GM13977 (cell line): Measurements from ENCODE around the gene AKNAD1.
"Not testable (repeated sequence)": the region's sequence is repeated elsewhere in the genome, so short reads cannot be mapped to it uniquely, and the experiment has no call there.

Source experiments
- DNase-seq: peaks from one replicate; pipeline ENCODE4 v3.0.0; 2012; ENCODE audit warnings: low spot score
- in situ Hi-C: fragments of 300-500 bp; cut with MboI; formaldehyde crosslinking; loops from one replicate; pipeline ENCODE4 v1.12.0; 2022; ENCODE audit warnings: low sequenced_read_pairs, low pct_unique_long_range_greater_than_20kb, mixed read lengths, inconsistent platforms; ENCODE audit not compliant: unreplicated experiment
- TF ChIP-seq, protein P1 (sequence below): IDR thresholded peaks from 2 replicates; pipeline ENCODE4 v1.5.1; 2012; ENCODE audit warnings: mild to moderate bottlenecking, control low read depth; ENCODE audit not compliant: insufficient read depth; ENCODE audit errors: extremely low read depth, missing control alignments

AKNAD1 gene

DNA sequence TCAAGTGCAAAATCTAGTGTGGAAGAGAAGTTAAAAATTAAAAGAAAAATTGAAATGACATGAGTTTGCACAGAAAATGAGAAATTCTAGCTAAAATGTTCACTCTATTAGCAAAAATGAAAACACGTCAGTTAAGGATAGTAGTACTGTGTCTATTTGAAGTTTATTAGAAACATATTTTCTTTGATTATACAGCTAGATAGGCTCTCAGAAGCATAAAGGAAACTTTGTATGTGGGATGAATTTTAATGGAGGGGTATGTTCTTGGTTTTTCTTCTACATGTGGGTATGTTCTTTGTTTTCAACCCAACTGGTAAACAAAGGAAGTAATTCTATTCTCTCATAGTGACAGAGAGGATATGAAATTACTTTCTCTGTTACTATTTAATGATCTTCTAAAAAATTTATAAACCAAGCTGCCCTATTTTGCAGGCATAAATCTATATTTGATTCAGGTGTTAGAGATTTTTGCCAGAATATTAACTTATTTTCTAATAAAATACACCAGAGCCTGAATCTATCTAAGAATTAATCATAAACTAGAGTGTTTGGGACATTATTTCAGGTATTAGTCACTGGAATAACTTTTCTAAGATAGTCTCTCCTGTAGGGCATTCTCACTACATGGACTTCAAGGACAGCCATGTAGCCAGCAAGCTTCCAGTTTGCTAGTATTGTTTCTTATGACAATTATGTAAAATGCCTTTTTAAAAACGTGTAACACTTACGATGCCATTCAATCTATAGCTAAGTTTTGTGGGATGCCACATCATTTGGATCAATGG lies 35.7 kb upstream of the AKNAD1 start:
- no peak for DNase-seq
- in situ Hi-C loops: no loop called here
- TF ChIP-seq, protein P1, sequence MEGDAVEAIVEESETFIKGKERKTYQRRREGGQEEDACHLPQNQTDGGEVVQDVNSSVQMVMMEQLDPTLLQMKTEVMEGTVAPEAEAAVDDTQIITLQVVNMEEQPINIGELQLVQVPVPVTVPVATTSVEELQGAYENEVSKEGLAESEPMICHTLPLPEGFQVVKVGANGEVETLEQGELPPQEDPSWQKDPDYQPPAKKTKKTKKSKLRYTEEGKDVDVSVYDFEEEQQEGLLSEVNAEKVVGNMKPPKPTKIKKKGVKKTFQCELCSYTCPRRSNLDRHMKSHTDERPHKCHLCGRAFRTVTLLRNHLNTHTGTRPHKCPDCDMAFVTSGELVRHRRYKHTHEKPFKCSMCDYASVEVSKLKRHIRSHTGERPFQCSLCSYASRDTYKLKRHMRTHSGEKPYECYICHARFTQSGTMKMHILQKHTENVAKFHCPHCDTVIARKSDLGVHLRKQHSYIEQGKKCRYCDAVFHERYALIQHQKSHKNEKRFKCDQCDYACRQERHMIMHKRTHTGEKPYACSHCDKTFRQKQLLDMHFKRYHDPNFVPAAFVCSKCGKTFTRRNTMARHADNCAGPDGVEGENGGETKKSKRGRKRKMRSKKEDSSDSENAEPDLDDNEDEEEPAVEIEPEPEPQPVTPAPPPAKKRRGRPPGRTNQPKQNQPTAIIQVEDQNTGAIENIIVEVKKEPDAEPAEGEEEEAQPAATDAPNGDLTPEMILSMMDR: no peak

DNA sequence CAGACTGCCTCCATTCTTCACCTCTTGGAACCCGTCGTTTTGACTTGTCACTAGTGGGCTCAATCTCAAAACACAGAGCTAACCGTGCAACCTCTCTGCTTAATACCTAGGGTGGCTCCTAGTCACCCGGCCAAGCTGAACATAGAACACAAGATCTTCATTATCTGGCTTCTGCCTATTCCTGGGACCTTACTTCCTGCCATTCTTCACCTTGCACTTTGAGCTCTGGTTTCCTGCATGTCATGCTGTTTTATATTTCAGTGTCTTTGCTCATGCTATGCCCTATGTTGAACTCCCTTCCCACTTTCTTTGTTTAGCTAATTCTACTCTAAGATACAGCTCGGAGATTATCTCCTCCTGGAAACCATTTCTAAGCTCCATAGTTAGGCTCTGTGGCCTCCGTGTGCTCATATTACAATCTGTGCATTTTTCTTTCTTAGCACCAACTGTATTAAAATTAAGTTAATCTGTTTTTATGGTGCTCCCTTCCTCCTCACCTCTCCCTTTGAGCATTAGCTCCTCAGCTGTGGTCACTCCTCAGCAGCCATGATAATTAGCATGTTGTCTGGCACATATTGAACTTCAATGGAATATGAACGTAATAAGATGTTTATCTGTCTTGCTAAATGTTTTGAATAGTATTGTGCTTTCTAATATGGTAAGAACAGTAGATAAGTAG lies 33.0 kb upstream of the AKNAD1 start:
- TF ChIP-seq, protein P1: no peak
- no peak for DNase-seq
- in situ Hi-C loops: no loop called here

DNA sequence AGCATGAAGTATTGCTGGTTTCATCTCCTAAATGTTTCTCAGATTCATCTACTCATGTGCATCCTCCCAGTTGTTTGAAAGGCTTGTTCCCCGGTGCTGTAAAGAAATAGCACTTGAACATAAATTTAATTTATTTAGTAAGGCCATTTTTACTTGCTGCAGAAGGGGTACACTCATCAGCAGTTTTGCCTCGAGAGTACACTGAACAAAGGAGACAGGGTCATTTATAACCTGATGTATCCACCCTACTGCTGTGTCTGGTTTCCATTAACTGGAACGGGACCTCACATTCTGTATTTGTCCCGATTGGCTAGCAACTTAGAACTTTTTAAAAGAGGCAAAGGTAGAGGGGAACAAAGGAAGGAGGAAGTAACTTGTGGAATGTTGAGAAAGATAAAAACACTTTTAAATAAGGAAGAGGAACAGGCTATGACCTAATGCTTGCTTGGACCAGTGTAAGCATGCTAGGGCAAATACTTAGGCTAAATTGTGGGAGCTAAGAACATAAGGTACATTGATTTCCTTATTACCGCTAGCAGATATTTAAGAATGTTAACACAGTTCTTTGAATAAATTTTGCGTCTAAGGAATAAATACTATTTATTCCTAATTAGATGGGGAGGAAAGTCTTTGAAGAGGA lies 32.2 kb upstream of the AKNAD1 start:
- in situ Hi-C loops: not testable (repeated sequence)

DNA sequence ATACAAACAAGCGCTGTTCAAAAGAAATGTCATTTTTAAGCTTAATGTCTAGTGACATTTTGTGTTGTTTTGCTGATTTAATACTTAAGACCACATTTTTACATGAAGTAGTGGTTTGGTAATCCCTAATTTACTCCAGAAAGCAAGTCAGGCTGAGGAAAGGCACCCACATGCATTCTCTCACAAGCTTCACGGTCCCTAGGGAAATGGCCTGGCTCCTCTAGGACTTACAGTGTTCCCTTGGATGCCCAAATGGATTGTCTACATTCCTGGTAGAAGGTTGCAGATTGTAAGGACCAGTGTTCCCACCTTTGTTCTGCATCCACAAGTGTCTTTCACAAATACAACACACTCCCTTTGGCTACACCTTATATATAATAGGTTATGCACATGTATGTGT lies 29.4 kb upstream of the AKNAD1 start:
- in situ Hi-C loops: no loop called here
- no peak for DNase-seq
- TF ChIP-seq, protein P1: no peak

More for the DNA sequence above, 32.2 kb upstream of the AKNAD1 start:
- DNase-seq: not testable (repeated sequence)

DNA sequence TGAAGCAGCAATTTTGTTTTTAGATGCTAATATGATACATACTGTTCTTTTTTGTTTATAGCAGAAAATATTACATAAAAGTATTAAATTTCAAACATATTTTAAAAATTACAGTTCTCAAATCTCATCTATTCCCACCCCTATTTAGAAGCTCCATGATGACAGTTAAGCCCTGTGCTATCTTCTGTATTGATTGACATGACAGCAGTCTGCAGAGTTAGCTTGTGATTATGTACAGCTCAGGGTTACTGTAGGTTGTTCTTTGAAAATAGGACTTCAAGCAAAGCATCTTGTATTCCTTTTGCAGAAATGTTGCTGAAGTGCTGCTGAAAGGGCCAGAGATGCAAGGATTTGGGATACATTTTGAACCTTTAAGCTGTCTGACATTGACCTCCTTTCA lies 28.1 kb upstream of the AKNAD1 start:
- DNase-seq: no peak
- in situ Hi-C loops: no loop called here
- TF ChIP-seq, protein P1: no peak

DNA sequence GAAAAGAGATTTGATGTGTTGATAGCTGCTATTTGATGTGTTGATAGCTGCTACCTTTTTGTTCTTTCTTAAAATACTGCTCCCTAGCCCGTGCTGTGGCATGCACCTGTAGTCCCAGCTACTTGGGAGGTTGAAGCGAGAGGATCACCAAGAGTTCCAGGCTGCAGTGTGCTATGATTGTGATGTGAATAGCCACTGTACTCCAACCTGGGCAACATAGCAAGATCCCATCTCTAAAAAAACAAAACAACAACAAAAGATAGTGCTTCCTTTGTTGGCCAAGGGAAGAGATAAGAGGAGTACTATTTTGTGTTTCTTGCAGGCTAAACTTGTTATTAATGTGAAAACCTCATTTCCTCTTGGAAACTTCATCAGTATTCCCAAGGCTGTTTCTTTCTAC lies 25.9 kb upstream of the AKNAD1 start:
- in situ Hi-C loops: no loop called here
- TF ChIP-seq, protein P1: no peak
- DNase-seq: no peak

DNA sequence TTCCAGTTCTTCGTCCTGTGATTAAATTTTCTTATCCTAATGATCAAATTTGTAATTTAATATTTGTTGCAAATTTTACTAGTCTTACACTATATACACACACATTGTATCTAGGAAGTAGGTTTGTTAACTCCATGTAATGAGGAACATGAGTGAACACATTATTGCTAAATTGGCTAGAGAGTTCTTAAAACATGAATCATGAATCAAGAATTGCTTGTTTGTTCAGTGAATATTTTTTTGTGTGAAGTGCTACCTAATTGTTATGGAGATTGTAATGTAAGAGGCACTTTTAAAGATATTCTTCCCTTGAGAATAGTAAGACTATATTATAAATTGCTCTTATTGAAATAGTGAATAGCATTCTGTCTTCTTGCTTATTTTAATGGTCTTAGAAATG lies 24.5 kb upstream of the AKNAD1 start:
- TF ChIP-seq, protein P1: no peak

More for the DNA sequence above, 24.5 kb upstream of the AKNAD1 start:
- in situ Hi-C loops: no loop called here
- DNase-seq: no peak
